SK-N-SH (cell line): ENCODE data around the gene DOCK8.

Experiments
- YY1 ChIP-seq: IDR thresholded peaks from 2 replicates; pipeline ENCODE4 v1.4.0; 2012; ENCODE audit warnings: low read depth, mild to moderate bottlenecking
- TF ChIP-seq, protein P1 (sequence below): fragments of 200-600 bp; sonication (generic); IDR thresholded peaks from 2 replicates; pipeline ENCODE4 v1.6.1; 2017; ENCODE audit warnings: antibody characterized with exemption, mild to moderate bottlenecking, moderate library complexity

DNA sequence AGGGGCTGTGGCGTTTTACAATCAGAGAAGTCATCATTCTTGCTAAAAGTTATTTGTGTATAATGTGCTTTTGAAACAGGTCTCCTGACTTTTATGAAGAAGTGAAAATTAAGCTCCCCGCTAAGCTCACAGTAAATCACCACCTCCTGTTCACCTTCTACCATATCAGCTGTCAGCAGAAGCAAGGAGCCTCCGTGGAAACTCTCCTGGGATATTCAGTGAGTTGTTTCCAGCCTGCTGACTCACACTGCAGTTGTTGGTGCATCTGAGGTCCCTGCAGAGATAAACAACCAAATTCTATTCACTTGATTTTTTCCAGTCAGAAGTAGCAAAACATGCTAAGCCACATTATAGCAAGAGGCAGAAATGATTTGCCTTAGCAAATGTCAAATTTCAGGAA is 156.7 kb downstream of the DOCK8 start:
- TF ChIP-seq YY1 = no peak
- TF ChIP-seq, protein P1, sequence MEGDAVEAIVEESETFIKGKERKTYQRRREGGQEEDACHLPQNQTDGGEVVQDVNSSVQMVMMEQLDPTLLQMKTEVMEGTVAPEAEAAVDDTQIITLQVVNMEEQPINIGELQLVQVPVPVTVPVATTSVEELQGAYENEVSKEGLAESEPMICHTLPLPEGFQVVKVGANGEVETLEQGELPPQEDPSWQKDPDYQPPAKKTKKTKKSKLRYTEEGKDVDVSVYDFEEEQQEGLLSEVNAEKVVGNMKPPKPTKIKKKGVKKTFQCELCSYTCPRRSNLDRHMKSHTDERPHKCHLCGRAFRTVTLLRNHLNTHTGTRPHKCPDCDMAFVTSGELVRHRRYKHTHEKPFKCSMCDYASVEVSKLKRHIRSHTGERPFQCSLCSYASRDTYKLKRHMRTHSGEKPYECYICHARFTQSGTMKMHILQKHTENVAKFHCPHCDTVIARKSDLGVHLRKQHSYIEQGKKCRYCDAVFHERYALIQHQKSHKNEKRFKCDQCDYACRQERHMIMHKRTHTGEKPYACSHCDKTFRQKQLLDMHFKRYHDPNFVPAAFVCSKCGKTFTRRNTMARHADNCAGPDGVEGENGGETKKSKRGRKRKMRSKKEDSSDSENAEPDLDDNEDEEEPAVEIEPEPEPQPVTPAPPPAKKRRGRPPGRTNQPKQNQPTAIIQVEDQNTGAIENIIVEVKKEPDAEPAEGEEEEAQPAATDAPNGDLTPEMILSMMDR = no peak
